DND-41 (cell line): ENCODE data around the gene ZNF23.

ENCODE experiments used
- ATAC-seq: fragments of 200-7000 bp; cut with Tn5 transposase; 3 replicates; pipeline ENCODE4 v1.9.1; 2021; ENCODE audit warnings: low read depth; ENCODE audit not compliant: insufficient read depth
- DNase-seq: peaks from one replicate; pipeline ENCODE4 v3.0.0-alpha.2; 2020
- H2AFZ ChIP-seq: 2 replicates; pipeline ENCODE4 v1.6.0; 2012; ENCODE audit warnings: low read depth, low read length
- H3K27ac ChIP-seq: 2 replicates; pipeline ENCODE4 v1.5.1; 2012; ENCODE audit warnings: low read length, inconsistent platforms
- H3K27me3 ChIP-seq: fragments of 200-600 bp; sonication (generic); 2 replicates; pipeline ENCODE4 v1.6.0; 2012; ENCODE audit warnings: low read length, mild to moderate bottlenecking, inconsistent platforms; ENCODE audit not compliant: insufficient read depth, poor library complexity
- H3K36me3 ChIP-seq: 2 replicates; pipeline ENCODE4 v1.5.1; 2012; ENCODE audit warnings: low read length, inconsistent platforms; ENCODE audit not compliant: insufficient read depth
- H3K4me1 ChIP-seq: 2 replicates; pipeline ENCODE4 v1.5.1; 2012; ENCODE audit warnings: mild to moderate bottlenecking, low read length; ENCODE audit not compliant: insufficient read depth
- H3K4me2 ChIP-seq: 2 replicates; pipeline ENCODE4 v1.6.0; 2012; ENCODE audit warnings: mild to moderate bottlenecking, moderate library complexity, low read length, inconsistent platforms; ENCODE audit not compliant: insufficient read depth
- H3K4me3 ChIP-seq, 2 experiments: fragments of 200-600 bp in 1 of 2; shearing (Covaris generic) in 1 of 2; 2 replicates each; pipeline ENCODE4 v1.5.1; 2012 to 2016; ENCODE audit warnings: inconsistent platforms in 2 of 2, low read length in 2 of 2, mild to moderate bottlenecking in 2 of 2, low read depth in 1 of 2, moderate library complexity in 1 of 2
- H3K79me2 ChIP-seq: 2 replicates; pipeline ENCODE4 v1.6.0; 2012; ENCODE audit warnings: low read length, inconsistent platforms; ENCODE audit not compliant: insufficient read depth
- H3K9ac ChIP-seq: 2 replicates; pipeline ENCODE4 v1.6.0; 2012; ENCODE audit warnings: low read depth, mild to moderate bottlenecking, inconsistent platforms, low read length, moderate library complexity
- H3K9me3 ChIP-seq: 2 replicates; pipeline ENCODE4 v1.5.1; 2012; ENCODE audit warnings: low read length, moderate library complexity, mild to moderate bottlenecking, inconsistent platforms; ENCODE audit not compliant: insufficient read depth, severe bottlenecking
- H4K20me1 ChIP-seq: 2 replicates; pipeline ENCODE4 v1.6.0; 2012; ENCODE audit warnings: low read length; ENCODE audit not compliant: insufficient read depth
- EZH2 ChIP-seq: IDR thresholded peaks from 3 replicates; pipeline ENCODE4 v1.6.1; 2012; ENCODE audit warnings: borderline replicate concordance, low read depth, mild to moderate bottlenecking, moderate library complexity, low read length, inconsistent platforms; ENCODE audit not compliant: severe bottlenecking
- TF ChIP-seq, protein P1 (sequence below): IDR thresholded peaks from 2 replicates; pipeline ENCODE4 v1.5.1; 2012; ENCODE audit warnings: borderline replicate concordance, low read length, moderate library complexity, mild to moderate bottlenecking; ENCODE audit not compliant: poor library complexity, severe bottlenecking; ENCODE audit errors: extremely low read depth

Gene ZNF23

DNA sequence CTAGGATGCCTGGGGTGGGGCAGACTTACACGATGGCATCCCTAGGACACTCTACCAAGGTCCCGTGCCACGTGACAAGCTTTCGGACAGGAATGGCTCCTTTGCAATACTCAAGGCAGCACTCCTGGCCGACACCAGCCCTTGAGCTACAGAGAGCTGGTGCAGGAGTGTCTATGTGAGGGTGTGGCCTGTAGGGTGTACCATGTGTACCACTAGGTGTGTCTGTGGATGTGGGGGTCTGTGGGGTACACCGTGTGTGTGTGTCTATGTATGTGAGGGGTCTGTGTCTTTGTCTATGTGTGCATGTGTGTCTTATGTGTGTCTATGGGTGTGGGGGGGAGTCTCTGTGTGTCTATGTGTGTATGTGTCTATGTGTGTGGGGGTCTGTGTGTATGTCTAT lies 18.3 kb downstream of the ZNF23 start:
- H3K79me2 ChIP-seq: no peaks in the 10 kb centered on the region
- H3K4me3 ChIP-seq: no peak overlapping the region
- no peaks in the 10 kb centered on the region for H4K20me1 ChIP-seq
- H3K4me2 ChIP-seq: no peak overlapping the region
- no peaks in the 10 kb centered on the region for H3K4me1 ChIP-seq
- no peak for ATAC-seq
- TF ChIP-seq, protein P1, sequence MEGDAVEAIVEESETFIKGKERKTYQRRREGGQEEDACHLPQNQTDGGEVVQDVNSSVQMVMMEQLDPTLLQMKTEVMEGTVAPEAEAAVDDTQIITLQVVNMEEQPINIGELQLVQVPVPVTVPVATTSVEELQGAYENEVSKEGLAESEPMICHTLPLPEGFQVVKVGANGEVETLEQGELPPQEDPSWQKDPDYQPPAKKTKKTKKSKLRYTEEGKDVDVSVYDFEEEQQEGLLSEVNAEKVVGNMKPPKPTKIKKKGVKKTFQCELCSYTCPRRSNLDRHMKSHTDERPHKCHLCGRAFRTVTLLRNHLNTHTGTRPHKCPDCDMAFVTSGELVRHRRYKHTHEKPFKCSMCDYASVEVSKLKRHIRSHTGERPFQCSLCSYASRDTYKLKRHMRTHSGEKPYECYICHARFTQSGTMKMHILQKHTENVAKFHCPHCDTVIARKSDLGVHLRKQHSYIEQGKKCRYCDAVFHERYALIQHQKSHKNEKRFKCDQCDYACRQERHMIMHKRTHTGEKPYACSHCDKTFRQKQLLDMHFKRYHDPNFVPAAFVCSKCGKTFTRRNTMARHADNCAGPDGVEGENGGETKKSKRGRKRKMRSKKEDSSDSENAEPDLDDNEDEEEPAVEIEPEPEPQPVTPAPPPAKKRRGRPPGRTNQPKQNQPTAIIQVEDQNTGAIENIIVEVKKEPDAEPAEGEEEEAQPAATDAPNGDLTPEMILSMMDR: no peak
- TF ChIP-seq EZH2: no peak
- no peak overlapping the region for H2AFZ ChIP-seq
- H3K9me3 ChIP-seq: peaks cover 10% of the 10 kb centered on the region
- DNase-seq: no peak
- no peak overlapping the region for H3K9ac ChIP-seq
- H3K36me3 ChIP-seq: peaks cover 9% of the 10 kb centered on the region; the same call in 1 of the 2 replicates
- no peaks in the 10 kb centered on the region for H3K27me3 ChIP-seq
- no peak overlapping the region for H3K27ac ChIP-seq

DNA sequence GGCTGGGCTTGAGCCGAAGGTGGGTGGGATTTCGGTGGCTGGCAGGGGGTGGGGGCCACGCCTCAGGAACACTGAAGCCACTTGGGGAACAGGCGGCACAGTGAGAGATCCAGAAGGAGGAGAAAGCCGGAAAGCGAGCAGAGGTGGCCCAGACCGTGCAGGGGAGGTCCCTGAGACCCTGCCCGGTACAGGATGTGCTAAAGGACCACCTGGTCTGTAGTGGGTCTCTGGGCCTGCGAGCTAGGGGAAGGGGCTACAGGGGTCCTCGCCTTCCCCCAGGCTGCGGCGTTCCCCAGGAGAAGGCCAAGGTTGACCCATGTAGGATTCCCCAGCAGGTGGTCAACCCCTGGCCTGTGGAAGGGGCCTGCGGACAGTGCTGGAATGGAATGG lies 20.0 kb downstream of the ZNF23 start, which contains the start of gene TLE7:
Gene TLE7, minus strand, starts transcription at position 4 of the 390 bp plus-strand sequence. CDS start 8,730 bp downstream, outside the sequence.
- Histone ChIP-seq H3K4me1 (no peaks in the 10 kb centered on the region), H3K79me2 (no peaks in the 10 kb centered on the region), H3K36me3 (no peaks in the 10 kb centered on the region), H3K27me3 (no peaks in the 10 kb centered on the region), H2AFZ (no peak within 1 kb of the TSS), H3K9ac (no peak within 1 kb of the TSS), H3K9me3 (no peaks in the 10 kb centered on the region), H3K4me3 (no peak within 1 kb of the TSS), H3K4me2 (no peak within 1 kb of the TSS), H4K20me1 (no peaks in the 10 kb centered on the region), H3K27ac (no peak within 1 kb of the TSS)
- ATAC-seq (no peak), DNase-seq (no peak)
- TF ChIP-seq, protein P1: no peak
- TF ChIP-seq EZH2: no peak

DNA sequence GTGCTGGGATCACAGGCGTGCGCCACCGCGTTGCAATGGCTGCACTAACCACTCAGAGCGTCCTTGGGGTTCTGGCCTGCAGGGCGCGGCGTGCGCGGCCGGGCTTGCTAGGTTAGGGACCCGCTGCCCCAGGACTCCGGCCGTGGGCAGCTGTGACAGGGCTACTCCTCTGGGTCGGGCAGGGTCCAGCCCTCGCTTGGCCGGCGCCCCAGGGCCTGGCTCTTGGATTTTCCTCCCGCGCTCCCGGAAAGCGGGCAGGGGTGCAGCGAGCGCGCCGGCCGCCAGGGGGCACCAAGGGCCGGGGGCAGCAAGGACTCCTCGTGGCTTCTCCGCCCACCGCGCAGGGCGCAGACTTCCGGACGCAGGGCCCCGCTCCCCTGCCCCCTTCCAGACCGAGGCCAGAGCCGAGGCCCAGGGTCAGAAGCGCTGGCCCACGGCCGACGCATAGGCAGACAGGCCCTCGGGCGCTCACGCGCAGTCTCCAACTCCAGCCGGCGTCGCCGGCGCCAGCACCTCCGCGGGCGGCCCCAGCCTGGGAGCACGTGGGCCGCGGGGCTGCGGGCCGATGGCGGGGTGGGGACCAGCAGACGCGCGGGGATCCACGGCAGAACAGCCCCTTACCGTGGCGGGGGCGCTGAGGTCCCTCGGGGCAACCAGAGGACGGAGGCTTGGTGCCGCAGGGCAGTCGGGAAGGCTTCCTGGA lies 20.5 kb downstream of the ZNF23 start:
- ATAC-seq (no peak), DNase-seq (no peak)
- H3K27ac ChIP-seq: no peak overlapping the region

More for the DNA sequence above, 20.5 kb downstream of the ZNF23 start:
- no peaks in the 10 kb centered on the region for H3K36me3 ChIP-seq
- no peaks in the 10 kb centered on the region for H3K79me2 ChIP-seq
- no peak overlapping the region for H3K4me2 ChIP-seq
- no peak for TF ChIP-seq EZH2
- TF ChIP-seq, protein P1: no peak
- no peak overlapping the region for H2AFZ ChIP-seq
- H4K20me1 ChIP-seq: no peaks in the 10 kb centered on the region
- no peaks in the 10 kb centered on the region for H3K9me3 ChIP-seq
- H3K27me3 ChIP-seq: no peaks in the 10 kb centered on the region
- H3K4me3 ChIP-seq: no peak overlapping the region
- no peak overlapping the region for H3K9ac ChIP-seq
- H3K4me1 ChIP-seq: no peaks in the 10 kb centered on the region
